Skin epidermis (tissue), 12 donors: ENCODE data around the gene PKD1.

Source experiments
- H3K27ac ChIP-seq, 21 experiments: fragments of 200-600 bp; sonication (generic) in 11 of 21; one replicate each; pipeline ENCODE4 v1.5.0; 2020; ENCODE audit warnings: mild to moderate bottlenecking in 3 of 21, inconsistent platforms in 2 of 21, moderate library complexity in 2 of 21
- H3K4me3 ChIP-seq, 7 experiments: fragments of 200-600 bp; sonication (generic) in 2 of 7; one replicate each; pipeline ENCODE4 v1.5.0; 2020; ENCODE audit warnings: inconsistent platforms in 2 of 7, mild to moderate bottlenecking in 2 of 7, moderate library complexity in 1 of 7

Gene PKD1

DNA sequence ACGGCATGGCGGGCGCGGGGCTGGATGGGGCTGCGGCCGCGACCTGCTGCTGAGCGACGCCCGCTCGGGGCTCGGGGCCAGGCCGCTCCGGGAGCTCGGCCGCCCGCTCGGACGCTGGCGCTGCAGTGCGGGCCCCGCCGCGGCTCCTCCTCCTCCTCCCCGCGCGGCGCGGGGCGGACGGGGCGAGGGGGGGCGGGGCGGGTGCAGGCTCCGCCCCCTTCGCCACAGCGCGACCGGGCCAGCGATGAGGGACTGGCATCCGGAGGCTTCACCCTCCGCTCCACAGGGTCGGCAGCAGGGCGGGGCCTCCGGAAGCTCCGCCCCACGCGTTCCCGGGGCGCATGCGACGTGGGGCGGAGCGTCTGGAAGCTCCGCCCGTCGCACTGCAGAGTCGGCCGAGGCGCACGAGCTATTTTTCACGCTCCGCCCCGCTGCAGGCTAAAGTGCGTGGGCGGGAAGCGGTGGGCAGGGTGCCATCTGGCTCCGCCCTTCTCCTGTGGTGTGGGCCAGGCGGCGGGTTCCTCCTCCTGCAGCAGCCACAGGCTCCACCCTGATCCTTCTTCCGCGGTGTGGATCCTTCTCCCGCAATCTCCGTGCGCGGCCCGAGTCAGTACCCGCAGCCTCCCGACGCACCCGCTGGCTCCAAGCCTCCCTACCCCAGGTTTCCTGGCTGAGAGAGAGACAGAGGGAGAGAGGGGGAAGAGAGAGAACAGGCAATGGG, at the start of gene PKD1:
Gene PKD1, minus strand, starts transcription at position 129 of the 721 bp plus-strand sequence. CDS start 209 bp downstream, outside the sequence.
- Histone ChIP-seq H3K4me3 (peak within 1 kb of the TSS; percentile 36 to 57 (median 43)), H3K27ac (peak within 1 kb of the TSS in 18 of 21 experiments; percentile 12 to 84 (median 68))

DNA sequence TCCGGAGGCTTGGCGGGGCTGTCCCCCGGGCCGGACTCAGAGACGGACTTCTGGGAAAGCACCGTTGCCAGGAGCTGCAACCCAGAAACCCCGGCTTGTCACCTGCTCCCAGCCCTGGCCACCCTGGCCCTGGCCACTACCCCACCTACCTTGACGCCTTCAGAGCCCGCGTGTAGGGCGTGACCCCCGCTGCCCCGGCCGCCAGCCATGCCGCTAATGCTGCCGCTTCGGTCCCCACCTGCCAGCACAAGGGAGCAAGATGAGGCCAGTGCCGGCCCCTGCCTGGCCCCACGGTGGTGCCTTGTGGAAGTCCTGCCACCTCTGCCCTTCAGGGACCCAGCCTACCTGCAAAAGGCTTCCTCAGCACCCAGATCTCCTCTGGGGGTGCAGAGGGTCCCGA, 49.3 kb upstream of the PKD1 start:
- Histone ChIP-seq H3K4me3 (no peak overlapping the region), H3K27ac (no peak overlapping the region)

GRCh38 chr16:2184346-2184745, 48.6 kb upstream of the PKD1 start:
- Histone ChIP-seq H3K4me3 (no peak overlapping the region), H3K27ac (no peak overlapping the region)

GRCh38 chr16:2183671-2184070, 48.0 kb upstream of the PKD1 start:
- Histone ChIP-seq H3K27ac (no peak overlapping the region), H3K4me3 (no peak overlapping the region)

DNA sequence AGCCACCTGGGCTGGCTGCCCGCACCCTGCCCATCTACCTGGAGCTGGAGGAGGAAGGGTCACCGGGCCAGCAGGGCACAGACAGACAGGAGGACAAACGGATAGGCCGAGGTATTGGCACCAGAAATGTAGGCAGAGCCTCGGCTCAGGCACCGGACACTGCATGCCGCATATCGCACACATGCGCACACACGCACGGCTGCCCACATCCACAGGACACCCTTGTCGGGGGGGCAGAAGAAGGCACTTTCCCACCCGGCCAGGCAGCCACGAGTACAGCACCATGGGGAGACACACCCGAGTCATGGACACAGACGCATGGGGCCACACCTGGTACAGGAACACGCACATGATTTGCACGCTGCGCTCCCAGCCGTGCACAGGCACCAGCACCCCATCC, 46.3 kb upstream of the PKD1 start:
- no peak overlapping the region for H3K4me3 ChIP-seq
- no peak overlapping the region for H3K27ac ChIP-seq

DNA sequence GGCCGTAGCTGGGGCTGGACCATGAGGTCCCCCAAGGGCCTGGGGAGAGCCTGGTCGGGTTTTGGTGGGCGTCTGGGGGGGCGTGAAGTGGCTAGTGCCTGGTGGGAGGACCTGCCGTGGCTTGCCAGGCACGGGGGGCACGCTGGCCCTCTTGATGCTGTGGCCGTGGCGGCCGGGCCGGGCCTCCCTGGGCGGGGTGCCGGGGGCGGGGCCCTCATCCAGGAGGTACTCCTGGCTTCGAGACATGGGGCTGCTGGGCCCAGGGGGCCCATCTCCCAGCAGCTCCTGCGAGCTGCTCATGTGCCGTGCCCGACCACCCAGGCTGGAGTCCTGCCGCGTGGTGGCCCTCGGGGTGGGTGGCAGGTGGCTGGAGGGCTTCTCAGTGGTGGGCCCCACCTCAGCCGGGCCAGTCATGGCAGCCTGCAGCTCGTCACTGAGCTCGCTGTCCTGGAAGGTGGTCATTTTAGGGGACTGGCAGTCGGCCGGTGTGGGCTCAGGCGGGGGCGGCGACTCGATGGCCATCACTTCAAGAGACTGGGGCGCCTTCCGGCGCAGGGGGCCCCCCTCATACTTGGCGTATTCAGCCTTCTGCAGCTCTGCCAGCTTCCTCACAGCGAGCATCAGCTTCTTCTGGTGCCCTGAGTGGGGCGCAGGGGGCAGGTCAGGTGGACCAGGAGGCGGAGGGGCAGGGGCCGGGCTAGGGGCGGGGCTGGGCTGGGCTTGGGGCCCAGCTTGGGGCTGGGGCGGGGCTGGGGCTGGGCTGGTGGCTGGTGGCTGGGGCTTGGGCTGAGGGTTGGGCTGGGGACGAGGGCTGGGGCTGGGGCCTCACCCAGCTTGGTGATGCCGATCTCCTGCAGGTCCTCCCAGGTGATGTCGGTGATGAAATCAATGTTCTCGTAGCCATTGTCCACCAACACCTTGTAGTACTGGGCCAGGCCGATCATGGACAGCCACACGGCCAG, 45.5 kb upstream of the PKD1 start:
- no peak overlapping the region for H3K27ac ChIP-seq
- H3K4me3 ChIP-seq: no peak overlapping the region

DNA sequence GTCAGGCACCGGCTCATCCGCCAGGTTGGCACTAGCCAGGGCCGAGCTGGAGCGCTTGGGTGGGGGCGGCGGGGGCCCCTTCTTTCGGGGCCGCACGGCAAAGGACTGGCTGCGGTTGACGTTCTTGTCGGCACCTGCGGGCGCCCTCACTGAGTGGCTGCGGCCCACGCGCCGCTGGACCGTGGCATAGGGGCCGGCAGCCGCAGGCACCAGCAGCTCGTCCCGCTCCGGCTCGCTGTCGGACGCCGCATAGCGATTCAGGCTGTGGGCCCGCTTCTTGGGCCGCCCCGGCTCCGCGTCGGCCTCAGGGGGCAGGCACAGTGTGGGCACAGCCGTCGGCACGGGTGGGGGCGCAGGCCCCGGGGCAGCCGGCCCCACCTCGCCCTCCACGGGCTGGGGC, 44.8 kb upstream of the PKD1 start:
- no peak overlapping the region for H3K4me3 ChIP-seq
- H3K27ac ChIP-seq: no peak overlapping the region

DNA sequence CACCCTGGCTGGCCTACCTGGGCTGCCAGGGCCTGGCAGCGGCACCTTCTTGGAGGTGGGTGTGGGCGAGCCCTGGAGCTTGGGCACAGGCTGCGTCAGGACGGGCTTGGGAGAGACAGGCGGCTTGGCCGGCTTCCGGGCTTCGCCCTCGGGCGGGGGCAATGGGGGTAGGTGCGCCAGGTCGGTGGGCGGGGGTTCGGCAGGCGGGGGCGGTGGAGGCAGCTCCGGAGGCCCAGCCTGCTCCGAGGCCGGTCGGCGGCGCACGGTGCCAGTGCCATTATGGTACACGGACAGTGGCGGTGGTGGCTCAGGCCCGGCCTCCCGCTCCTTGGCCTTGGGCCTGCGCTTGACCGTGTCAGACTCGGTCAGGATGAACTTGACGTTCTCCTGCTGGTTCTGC, 43.9 kb upstream of the PKD1 start:
- Histone ChIP-seq H3K27ac (peak overlapping the region in 2 of 21 experiments; percentile 67), H3K4me3 (peak overlapping the region in 3 of 7 experiments; percentile 8 to 22 (median 11))

GRCh38 chr16:2179107-2179501, 43.4 kb upstream of the PKD1 start:
- Histone ChIP-seq H3K27ac (peak overlapping the region in 3 of 21 experiments; percentile 15 to 67 (median 67)), H3K4me3 (peak overlapping the region in 3 of 7 experiments; percentile 8 to 22 (median 11))

- Histone ChIP-seq H3K4me3 (peak overlapping the region in 1 of 7 experiments; percentile 22), H3K27ac (no peak overlapping the region)
Observed at GRCh38 chr16:2178321-2179106, 42.8 kb upstream of the PKD1 start.

GRCh38 chr16:2177561-2177960, 41.9 kb upstream of the PKD1 start:
- no peak overlapping the region for H3K4me3 ChIP-seq
- no peak overlapping the region for H3K27ac ChIP-seq

DNA sequence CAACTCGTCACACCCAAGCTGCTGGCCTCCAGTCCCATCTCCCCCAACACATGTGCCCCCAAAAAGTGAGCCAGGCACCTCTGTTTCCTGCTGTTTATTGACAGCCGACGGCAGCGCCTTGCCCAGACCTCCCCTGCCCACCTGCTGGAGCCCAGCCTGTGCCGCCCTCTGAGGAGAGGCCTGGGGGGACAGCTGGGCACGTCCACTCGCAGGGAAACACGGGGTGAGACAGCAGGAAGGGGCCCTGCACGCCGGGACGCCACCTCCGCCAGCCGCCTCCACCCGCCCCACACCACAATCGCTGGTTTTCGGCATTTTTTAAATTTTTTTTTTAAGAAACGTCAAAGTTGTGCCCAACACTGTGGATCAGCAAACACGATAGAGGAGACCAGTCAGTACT, 41.4 kb upstream of the PKD1 start:
- H3K27ac ChIP-seq: no peak overlapping the region
- H3K4me3 ChIP-seq: no peak overlapping the region

DNA sequence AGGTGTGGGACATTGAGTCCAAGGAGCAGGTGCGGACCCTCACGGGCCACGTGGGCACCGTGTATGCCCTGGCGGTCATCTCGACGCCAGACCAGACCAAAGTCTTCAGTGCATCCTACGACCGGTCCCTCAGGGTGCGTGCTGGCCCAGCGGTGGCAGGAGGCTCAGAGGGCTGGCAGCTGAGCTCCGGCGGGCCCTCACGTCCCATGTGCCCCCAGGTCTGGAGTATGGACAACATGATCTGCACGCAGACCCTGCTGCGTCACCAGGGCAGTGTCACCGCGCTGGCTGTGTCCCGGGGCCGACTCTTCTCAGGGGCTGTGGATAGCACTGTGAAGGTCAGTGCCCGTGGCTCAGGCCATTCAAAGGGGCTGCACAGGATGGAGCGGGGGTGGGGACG, 40.3 kb upstream of the PKD1 start:
- Histone ChIP-seq H3K27ac (no peak overlapping the region), H3K4me3 (no peak overlapping the region)

DNA sequence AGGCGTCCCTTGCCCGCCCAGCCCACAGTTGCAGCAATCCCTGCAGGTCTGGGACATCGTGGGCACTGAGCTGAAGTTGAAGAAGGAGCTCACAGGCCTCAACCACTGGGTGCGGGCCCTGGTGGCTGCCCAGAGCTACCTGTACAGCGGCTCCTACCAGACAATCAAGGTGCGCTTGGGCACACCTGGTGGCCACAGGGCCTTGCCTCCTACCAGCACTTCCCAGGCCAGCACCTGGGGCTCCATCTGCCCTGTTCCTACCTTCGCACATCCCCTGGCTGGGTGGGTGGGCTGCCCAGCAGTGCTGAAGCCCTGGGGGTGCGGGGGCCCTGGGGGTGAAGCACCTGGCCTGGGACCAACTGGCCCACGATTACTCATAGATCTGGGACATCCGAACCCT, 39.8 kb upstream of the PKD1 start:
- Histone ChIP-seq H3K4me3 (no peak overlapping the region), H3K27ac (no peak overlapping the region)

DNA sequence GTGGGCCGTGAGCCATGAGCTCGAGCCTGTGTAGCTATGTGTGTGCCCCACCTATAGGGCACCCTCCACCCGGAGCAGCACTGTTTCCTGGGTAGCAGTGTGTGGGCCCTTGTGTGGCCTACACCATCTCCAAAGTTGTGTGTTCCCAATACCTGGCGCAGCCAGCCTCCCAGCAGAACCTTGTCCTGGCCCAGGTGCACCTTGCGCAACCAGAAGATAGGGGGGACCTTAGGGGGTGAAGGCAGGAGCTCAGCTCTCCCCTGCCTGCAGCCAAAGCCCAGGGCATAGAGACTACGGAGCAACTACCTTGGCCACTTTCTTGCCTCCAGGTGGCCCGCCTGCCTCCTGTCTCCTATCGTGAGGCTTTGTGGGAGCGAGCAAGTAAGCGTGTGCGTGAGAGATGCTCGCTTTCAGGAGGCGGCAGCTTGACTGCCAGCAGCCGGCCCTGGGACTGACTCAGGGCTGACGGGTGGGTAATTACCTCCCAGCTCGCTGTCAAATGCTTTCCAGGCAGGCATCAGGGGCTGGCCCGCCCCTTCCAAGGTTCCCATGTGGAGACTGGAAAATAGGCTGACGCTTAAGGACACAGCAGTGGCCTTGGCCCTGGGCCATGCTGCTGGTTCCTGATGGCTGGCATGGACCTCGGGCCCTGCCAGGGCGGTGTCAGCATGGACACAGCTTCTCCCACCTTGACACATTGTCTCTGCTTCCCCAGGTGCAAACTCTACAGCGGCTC, 38.9 kb upstream of the PKD1 start:
- peak overlapping the region in 1 of 21 experiments; percentile 28 for H3K27ac ChIP-seq

GRCh38 chr16:2173916-2174315, 38.2 kb upstream of the PKD1 start:
- Histone ChIP-seq H3K4me3 (no peak overlapping the region), H3K27ac (no peak overlapping the region)

More for the DNA sequence above, 38.9 kb upstream of the PKD1 start:
- H3K4me3 ChIP-seq: no peak overlapping the region

DNA sequence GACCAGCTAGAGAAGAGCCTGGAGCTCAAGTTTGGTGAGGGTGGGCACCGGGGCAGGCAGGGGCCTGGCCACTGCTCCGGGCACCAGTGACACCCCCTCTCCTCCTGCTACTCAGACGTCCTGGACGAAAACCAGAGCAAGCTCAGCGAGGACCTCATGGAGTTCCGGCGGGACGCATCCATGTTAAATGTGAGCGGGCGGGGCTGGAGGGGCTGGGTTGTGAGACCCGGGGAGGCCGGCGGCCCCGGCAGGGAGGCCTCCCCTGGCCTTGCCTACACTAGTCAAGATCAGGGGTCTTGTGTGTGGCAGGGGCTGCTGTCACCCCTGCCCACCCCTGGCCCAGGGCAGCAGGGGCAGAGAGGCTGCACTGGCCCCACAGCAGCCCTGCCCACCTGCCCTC, 37.7 kb upstream of the PKD1 start:
- no peak overlapping the region for H3K27ac ChIP-seq
- H3K4me3 ChIP-seq: no peak overlapping the region

- Histone ChIP-seq H3K27ac (peak overlapping the region in 1 of 21 experiments; percentile 15), H3K4me3 (no peak overlapping the region)
Observed at GRCh38 chr16:2172688-2173335, 37.1 kb upstream of the PKD1 start.
